GM12865 (cell line): ENCODE results near the gene NFATC2IP.

Source experiments
- DNase-seq: peaks from one replicate; pipeline ENCODE4 v3.0.0; 2010; ENCODE audit warnings: low read depth
- H3K4me3 ChIP-seq: 2 replicates; pipeline ENCODE4 v1.5.1; 2011; ENCODE audit warnings: mild to moderate bottlenecking, low read depth, low read length, control low read depth
- TF ChIP-seq, protein P1 (sequence below): IDR thresholded peaks from 2 replicates; pipeline ENCODE4 v1.5.1; 2011; ENCODE audit warnings: low read length, control low read depth, low read depth, inconsistent platforms; ENCODE audit not compliant: insufficient read depth; ENCODE audit errors: missing control alignments

NFATC2IP gene

GRCh38 chr16:28943281-28943680, 7.5 kb upstream of the NFATC2IP start:
- TF ChIP-seq, protein P1, sequence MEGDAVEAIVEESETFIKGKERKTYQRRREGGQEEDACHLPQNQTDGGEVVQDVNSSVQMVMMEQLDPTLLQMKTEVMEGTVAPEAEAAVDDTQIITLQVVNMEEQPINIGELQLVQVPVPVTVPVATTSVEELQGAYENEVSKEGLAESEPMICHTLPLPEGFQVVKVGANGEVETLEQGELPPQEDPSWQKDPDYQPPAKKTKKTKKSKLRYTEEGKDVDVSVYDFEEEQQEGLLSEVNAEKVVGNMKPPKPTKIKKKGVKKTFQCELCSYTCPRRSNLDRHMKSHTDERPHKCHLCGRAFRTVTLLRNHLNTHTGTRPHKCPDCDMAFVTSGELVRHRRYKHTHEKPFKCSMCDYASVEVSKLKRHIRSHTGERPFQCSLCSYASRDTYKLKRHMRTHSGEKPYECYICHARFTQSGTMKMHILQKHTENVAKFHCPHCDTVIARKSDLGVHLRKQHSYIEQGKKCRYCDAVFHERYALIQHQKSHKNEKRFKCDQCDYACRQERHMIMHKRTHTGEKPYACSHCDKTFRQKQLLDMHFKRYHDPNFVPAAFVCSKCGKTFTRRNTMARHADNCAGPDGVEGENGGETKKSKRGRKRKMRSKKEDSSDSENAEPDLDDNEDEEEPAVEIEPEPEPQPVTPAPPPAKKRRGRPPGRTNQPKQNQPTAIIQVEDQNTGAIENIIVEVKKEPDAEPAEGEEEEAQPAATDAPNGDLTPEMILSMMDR, result no peak
- H3K4me3 ChIP-seq, result no peak overlapping the region

GRCh38 chr16:28946681-28947080, 4.1 kb upstream of the NFATC2IP start:
- TF ChIP-seq, protein P1, result no peak
- H3K4me3 ChIP-seq, result no peak overlapping the region
- DNase-seq, result no peak

More at GRCh38 chr16:28943281-28943680, 7.5 kb upstream of the NFATC2IP start:
- DNase-seq, result no peak

DNA sequence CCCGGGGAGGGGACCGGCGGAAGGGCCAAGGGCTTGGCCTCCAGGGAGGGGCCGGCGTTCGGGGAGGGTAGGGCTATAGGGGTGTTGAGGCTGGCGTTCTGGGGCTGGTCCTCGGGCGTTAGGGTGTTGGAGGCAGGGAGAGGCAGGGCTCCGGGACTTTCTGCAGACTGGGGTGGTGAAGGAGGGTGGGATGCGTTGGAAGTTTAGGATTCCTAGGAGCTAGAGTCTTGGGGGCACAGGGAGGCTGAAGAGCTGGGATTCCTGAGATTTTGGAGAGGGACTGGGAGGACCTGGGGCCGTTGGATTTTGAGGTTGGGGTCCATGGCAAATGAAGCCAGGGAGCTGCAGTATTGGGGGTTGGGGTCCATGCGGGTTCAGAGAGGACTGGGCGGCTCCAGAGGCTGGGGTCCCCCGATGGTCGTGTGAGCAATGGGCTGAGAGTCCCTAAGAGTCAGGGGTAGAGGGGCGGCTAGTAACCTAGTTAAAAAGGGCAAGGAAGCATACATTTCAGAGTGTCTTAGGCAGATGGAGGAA, 740 bp downstream of the NFATC2IP start:
- peak; percentile 59 for DNase-seq
- TF ChIP-seq, protein P1, result no peak
- H3K4me3 ChIP-seq, result peak overlapping the region; percentile 74

DNA sequence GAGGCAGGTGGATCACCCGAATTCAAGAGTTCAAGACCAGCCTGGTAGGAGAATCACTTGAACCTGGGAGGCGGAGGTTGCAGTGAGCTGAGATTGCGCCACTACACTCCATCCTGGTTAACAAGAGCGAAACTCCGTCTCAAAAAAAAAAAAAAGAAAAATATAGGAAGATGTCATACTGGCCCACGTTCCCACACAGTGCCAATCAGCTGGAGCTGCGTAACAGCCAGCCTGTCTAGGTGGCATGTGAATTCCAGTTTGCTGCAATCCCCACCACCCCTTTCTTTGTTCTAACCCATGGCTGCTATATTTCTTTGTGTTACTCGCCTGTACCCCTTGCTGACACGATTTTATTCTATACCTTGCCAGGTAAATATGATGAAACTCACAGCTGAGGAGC, 7.5 kb downstream of the NFATC2IP start:
- no peak overlapping the region for H3K4me3 ChIP-seq
- no peak for DNase-seq
- TF ChIP-seq, protein P1, result no peak

DNA sequence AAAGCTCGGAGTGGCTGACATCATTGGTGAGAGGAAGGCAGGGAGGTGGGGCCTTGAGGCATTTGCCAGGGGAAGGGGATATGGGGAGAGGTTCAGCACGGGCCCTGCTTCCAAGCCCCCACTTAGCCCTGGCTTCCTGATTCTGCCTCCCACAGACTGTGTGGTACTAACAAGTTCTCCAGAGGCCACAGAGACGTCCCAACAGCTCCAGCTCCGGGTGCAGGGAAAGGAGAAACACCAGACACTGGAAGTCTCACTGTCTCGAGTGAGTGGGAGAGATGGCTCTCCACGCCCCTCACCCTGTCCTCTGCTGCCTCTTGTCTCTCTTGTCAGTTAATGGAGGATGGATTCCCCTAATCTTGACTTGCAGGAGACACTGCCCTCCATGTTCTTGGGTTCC, 8.1 kb downstream of the NFATC2IP start:
- TF ChIP-seq, protein P1, result no peak
- no peak overlapping the region for H3K4me3 ChIP-seq
- no peak for DNase-seq

GRCh38 chr16:28964072-28964471, 13.3 kb downstream of the NFATC2IP start:
- TF ChIP-seq, protein P1, result no peak
- H3K4me3 ChIP-seq, result no peak overlapping the region
- no peak for DNase-seq

DNA sequence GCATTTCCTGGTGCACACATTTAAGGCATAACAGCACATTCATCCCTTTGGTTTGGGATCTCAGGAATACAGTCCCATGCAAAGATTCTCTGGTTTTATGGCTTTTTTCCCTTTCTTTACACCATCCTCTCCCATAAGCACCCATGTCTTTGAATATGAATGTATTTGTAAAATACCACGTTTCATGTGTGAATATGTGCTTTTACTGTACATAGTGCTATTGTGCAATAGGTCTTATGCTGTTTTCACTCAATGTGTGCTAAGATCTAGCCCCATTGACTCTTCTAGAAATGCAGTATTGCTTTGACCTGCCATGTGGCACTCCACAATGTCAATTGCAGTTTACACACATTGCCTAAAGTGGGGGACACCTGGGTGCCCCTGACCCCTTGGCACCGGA, 13.8 kb downstream of the NFATC2IP start:
- H3K4me3 ChIP-seq, result no peak overlapping the region
- DNase-seq, result no peak
- TF ChIP-seq, protein P1, result no peak
